Umbilical cord (tissue), 2 donors: ENCODE data around the gene DNASE1L1. TPM values are rescaled to one million over a fixed set of nuclear protein-coding genes. Genes with fewer than 3 reads are reported as not detected.

Source experiments
- DNase-seq: peaks from one replicate; pipeline ENCODE4 v3.0.0-alpha.2; 2015; ENCODE audit warnings: low spot score
- total RNA-seq: library from RNA; depleted of rRNA; stranded (reverse); fragments of >200 nt; gene quantifications from one replicate; pipeline ENCODE4 v1.2.3, GENCODE V29; 2014; ENCODE audit warnings: low replicate concordance; ENCODE audit not compliant: insufficient read depth

DNASE1L1 gene
- total RNA-seq, 1 donor from 2014 or later, result 27.7 TPM

DNA sequence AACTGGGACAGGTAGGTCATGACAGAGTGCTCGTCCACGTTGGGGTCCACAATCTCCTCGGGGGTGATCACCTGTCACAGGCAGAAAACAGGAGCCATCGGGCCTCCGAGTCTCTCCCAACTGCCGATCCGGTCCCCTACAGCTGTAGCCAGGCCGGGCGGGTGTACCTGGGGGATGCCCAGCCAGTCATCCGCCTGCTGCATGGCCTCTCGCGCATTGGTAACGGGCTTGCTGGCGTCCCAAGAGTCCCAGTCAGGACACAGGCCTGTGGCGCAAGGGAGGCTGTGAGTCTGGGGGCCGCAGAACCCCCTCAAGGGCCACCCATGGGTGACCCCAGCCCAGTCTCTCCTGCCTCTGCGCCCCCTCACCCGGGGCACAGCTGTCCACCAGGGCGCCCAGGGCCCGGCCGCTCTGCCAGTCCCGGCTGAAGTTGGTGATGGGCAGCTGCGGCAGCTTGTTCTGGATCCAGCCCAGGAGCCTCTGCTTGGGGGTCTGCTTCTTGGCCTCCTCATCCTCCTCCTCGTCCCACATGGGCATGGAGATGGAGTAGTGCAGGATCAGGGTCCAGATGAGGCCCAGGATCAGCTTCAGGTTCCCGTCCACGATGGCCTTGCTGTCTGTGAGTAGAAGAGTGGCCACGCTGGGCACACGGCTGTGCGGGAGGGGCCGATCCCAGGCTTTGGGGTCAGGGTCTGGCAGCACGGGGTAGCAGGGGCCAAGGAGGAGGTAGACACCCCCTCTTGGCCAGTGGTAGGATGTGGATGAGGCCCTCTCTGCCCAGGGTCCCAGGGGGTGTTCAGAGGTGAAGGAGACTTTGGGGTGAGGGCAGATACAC, 41.4 kb downstream of the DNASE1L1 start:
- no peak for DNase-seq

DNA sequence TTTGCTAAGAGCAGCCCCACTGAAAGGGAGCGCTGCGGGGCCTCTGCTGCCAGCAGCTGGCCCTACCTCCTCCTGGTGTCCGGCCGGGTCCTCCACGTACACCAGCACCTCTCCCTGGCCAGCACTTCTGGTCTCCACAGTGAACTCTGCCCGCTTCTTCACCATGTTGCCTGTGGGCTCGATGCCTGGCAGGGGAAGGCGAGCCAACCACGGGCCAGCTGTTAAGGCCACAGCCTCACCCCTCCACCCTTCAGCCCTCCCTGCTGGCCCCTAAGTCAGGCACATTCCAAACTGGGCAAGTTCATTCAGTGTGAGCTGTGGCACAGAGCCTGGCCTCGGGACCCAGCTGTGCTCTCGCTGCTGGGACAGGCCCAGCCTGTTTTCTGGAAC, 42.4 kb downstream of the DNASE1L1 start:
- DNase-seq, result no peak

DNA sequence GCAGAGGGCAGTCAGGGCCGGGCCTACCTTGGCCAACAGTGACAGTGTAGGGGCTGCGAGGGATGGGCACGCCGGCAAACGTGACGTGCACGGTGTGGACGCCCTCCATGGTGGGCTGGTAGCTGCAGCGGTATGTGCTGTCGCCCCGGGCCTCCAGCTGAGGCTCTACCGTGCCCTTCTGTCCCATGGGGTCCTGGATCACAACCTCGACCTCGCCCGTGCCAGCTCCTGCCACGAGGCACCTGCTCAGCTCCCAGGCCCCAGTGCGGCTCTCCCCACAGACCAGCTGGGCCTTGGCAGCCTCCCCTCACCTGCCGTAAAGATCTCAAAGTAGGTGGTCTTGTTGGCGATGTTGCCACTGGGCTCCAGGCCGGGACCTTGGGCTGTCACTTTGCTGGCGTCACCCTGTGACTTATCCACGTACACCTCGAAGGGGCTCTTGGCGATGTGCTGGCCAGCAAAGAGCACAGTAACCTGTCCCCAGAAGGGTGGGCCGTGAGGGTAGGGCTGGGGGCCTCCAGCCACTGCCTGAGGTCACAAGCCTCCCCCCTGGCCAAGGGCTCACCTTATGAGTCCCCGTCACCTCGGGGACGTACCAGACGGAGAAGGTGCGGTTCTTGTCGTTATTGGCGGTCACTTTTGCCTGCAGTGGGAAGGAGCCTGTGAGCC, 42.9 kb downstream of the DNASE1L1 start:
- no peak for DNase-seq

DNA sequence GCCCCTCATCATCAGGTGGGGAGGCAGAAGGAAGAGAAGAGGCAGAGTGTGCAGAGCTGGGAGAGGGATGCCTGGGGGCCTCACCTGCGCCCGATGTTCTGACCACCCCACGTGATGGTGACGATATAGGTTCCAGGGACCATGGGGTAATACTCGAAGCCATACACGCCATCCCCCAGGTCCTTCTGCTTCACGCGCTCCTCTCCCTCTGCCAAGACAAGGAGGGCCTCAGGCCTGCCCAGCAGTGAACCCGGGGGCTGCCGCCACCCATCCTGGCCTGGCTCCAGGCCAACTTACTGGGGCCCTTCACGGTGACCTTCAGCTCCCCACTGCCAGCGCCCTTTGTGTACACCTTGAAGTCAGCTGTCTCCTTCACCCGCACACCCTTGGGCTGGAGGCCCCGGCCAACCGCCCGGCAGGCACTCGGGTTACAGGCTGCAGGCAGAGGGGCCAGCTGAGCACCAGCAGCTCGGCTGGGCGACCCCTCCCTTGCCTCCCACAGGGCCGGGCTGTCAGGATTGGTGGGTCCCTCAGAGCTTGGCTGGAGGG, 43.9 kb downstream of the DNASE1L1 start:
- no peak for DNase-seq

DNA sequence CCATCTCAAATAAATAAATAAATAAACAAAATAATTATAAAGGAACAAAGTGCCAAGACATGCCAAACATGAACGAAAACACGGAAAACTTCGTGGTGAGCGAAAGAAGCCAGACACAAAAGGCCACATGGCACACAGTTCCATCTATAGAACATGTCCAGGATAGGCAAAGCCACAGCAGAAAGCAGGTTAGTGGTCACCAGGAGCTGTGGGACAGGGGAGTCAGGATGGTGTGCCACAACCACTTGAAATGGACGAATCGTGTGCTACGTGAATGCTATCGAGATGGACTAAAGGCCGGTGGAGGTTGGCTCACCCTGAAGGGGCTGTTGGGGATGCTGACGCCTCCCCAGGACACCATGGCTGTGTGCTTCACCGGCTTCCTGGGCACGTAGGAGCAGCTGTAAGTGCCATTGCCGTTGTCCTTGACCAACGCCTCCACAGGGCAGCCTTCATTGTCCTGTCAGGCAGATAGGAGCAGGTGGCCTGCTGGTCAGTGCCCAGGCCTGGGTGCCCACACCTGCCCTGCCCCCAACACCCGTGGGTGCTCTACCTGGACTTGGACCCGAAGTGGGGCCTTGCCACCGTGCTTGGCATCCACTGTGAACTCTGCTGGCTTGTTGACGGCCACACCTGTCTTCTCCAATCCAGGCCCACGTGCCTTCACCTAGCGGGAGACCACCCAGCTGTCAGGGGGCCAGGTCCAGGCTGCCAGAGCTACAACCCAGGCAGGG, 45.2 kb downstream of the DNASE1L1 start:
- DNase-seq, result no peak

DNA sequence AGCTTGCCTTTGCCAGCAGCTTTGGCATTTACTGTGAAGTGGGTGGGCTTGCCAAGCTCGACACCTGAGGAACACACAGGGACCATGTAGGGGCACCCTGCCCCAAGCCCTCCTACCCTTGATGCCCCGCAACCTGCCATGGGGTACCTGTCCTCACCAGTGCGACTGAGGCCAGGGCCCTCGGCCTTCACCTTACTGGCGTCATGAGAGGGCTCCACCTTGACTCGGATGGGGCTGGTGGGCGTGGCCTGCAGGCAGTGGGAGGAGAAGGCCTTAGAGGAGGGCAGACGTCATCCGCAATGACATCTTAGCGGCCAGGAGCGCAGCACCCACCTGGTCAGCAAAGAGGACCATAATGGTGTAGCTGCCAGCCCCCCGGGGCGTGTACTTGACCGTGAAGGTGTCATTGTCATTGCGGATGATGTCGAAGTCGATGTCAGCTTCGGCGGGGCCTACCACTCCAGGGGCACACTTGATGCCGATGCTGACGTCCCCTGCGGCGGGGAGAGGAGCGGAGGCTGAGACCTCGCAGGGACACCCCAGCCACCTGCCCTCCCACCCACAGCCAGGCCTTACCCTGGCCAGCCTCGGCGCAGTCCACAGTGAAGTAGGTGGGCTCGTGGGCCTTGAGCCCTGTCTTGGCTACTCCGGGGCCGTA, 46.8 kb downstream of the DNASE1L1 start:
- DNase-seq, result no peak

DNA sequence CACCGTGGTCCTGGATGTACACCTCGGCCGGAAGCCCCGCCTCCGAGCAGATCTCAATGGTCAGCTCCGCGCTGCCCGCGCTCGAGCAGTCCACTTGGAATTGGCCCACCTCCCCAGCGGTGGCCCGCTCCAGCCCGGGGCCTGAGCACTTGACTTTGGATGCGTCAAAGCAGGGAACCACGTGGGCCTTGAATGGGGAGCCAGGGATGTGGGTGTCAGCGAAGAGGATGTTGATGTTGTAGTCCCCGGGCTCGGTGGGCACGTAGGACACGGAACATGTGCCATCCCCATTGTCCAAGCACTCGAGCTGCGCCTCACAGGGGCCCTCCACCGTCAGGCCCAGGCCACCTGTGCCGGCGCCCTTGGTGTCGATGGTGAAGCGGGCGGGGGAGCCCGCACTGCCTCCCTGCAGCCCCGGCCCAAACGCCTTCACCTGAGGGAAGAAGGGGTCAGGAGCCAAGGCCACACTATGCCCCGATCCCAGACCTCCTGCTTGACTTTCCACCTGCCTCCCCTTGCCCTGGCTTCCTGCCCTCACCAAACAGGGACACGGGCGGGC, 48.8 kb downstream of the DNASE1L1 start:
- no peak for DNase-seq

DNA sequence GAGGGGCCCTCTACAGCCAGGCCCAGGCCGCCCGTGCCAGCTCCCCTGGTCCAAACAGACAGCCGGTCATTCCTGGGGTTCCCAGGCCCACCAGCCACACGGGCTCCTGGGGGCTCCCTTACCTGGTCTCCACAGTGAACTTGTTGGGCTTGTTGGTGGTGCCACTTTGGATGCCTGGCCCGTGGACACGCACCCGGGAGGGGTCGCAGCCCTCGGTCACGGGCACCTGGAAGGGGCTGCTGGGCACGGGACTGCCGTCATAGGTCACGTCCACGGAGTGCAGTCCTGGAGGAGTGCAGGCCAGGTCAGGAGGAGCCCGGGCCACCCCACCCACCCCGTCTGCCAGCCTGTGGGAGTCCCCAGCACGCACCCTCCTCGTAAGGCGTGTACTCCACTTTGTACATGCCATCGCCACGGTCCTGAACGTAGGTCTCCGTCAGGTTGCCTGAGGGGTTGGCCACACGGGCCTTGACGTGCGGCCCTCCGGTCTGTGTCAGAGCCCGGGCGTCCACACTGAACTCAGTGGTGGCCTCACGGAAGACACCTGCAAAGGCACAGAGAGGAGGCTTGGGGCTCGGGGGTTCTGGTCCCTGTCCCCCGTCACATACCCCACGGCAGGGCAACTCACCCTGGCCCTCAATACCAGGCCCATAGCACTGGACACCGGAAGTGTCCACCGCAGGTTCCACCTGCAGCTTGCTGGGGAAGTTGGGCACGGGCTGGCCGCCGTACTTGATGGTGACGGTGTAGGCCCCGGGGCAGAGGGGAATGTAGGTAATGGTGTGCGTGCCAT, 49.5 kb downstream of the DNASE1L1 start:
- DNase-seq, result no peak

DNA sequence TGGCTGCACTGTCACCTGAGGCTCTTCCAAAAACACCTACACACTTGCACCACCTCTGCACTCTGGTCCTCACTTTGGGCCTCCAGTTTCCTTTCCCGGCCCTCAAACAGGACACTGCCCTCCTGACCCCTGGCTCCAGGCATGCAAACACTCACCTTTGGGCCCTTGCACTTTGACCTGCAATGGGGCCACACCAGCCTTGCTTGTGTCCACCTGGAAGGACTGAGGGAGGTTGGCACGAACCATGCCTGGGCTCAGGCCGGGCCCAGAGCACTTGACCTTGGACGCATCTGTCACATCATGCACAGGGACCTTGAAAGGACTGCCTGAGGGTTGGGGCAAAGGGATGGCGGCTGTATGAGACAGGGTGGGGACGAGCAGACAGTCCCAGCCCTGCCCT, 50.2 kb downstream of the DNASE1L1 start:
- DNase-seq, result no peak

DNA sequence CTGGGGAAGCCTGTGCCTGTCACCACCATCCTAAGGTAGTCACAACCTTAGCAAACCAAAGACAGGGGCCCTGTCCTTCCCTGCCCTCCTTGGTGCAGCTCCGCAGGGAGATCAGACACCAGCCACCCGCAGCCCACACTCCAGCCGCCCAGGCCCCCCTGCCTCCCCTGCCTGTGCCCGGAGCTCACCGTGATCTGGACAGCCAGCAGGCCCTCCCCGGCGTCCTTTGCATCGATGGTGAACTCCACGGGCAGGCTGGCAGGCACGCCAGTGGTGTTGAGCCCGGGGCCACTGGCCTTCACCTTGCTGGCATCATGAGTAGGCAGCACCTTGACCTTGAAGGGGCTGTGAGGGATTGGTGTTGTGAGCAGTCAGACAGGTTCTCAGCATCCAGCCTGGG, 51.0 kb downstream of the DNASE1L1 start:
- no peak for DNase-seq

DNA sequence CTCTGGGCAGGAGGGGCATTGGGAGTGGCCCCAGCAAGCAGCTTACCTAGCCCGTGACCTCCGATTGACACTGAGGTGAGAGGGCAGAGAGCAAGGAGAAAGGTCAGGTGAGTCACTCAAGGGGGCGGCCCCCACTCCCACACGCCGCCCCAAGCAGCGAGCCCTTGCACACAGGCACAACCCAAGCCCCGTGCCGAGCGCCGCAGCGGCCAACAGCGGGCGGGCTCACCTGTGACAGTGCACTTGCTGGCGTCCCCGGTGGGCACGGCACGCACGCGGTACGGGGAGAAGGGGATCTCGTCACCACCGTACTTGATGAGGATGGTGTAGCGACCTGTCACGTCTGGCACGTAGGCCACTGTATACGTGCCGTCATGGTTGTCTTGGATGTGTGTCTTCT, 51.8 kb downstream of the DNASE1L1 start:
- DNase-seq, result no peak

DNA sequence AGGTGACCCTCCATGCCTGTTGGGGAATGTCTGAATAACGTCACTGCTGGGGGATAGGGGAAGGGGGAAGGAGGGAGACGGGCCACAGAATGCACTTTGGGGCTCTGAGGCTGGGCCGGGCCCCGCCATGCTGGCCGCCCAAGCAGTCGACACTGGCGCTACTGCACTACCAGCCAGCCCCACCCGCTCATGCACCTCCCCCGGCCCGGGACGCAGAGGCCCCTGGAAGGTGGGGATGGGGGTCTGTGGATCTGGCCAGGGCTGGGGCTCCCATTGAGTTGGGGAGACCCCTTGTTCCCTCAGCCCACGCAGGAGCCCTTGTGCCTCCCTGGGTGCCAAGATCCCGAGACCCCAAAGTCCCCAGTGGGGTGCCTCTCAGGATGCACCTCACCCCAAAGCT, 52.5 kb downstream of the DNASE1L1 start:
- DNase-seq, result no peak

DNA sequence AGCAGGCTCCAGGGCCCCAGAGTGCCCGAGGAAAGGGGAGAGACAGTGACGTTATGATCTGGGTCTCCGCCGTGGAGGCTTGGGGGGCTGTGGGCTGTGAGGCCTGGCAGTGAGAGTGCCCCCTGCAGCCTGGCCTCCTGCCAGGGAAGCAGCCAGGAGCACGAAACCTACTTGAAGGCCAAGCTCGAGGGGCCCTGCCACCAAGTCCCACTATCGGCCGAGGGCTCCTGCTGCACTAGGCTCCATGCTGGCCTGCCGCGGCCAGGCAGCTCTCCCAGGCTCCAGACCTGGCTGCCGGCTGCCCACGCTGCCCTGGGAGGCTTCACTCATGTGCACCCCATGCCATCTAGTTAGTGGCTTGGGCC, 53.3 kb downstream of the DNASE1L1 start:
- no peak for DNase-seq

DNA sequence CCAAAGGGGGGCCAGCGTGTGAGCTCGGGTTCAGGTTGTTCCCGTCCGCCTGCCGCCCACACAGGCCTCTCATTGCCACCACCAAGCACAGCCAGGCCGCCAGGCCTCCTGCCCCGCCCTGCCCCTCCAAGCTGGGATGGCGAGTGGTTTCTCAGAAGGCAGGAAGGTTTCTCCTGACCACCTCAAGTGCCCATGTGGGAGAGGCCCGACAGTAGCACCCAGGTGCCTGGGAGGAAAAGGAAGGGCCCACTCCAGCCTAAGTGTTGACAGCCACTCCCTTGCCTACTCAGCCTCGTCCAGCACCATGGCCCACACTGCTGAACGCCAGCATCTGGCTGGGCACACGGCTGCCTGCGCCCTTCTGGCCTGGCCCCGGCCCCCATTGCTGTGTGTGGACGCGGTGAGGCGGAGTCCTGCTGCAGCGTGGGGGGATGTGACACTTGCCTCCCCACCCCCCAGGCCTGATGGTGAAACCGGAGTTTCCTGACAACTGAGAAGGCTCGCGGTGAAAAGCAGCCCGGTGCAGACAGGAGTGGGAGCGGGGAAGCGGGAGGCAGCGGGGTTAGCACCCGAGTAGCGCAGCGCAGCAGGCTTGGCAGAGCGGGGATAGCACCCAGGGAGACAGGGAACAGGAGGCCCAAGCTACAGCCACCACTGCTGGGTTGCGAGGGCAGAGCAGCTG, 53.8 kb downstream of the DNASE1L1 start:
- no peak for DNase-seq

DNA sequence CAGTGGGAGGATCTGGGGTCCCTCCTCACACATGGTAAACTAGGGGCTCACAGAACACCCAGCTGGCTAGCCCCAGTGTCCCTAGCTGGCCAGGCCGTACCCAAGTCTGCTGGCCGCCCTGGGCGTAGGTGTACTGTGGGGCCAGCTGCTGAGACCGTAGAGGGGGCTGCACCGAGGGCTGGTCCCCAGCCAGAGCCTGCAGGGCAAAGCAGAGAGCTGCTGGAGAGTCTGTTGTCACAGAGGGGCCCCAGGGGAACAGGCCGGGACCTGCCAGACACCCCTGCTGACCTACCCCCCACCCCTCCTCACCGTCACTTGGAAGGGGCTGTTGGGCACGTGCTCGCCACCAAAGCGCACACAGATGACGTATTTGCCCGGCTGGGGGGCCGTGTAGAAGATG, 54.5 kb downstream of the DNASE1L1 start:
- no peak for DNase-seq

DNA sequence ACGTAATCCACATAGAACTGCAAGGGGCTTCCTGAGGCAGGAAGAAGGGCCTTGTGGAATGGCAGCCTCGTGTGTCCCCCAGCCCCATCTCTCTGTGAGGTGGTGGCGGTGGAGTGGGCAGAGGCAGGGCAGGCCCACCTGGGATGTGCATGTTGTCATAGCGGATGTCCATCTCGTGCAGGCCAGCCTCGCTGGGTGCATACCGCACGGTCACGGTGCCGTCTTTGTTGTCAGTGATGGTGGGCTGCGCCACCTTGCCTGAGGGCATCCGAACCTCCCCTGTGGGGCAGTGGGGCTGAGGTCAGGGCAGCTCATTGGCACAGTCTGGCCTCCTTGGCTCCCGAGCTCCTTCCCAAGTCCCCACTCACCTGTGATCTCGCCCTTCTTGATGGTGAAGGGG, 55.0 kb downstream of the DNASE1L1 start:
- no peak for DNase-seq

DNA sequence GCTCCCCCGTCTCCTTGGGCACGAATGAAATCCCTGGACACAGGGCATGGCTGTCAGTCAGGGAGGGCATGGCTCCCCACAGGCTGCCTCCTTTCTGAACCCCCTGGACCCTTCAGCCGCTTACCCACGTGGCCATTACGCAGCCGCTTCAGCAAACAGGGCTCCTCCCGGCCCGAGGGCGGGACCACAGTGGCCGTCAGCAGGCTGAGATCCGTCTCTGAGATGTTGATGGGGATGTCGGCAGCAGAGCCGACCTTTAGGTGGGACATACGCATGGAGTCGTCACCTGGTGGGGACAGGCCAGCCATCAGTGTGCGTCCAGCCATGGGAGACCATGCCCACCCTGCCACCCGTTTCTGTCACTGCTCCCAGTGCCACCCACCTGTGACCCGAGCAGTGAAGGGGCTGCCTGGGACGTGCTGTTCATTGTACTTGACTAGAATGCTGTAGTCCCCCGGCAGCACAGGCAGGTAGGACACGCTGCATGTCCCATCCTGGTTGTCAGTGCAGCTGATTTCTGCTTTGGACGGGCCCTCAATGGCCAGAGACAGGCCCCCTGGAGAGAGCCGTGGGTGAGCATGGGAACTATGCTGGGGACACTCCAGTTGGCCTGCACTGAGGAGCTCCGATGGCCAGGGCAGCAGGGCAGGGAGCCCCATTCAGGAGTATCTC, 55.7 kb downstream of the DNASE1L1 start:
- no peak for DNase-seq

DNA sequence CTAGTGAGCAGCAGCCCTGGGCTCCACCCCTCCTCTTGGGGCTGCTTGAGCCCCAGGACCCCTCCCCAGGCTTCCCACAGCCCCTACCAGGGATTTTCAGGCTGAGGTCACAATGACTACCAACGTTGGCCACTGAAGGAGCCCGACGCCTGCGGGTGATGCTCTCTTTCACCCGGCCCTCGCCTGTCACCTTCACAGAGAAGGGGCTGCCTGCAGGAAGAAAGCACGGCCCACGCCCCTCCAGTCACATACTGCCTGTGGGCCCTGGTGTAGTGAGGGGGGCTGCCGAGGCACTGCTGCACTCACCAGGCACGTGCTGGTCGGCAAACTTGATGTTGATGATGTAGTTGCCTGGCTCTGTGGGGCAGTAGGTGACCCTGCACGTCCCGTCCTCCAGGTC, 56.6 kb downstream of the DNASE1L1 start:
- no peak for DNase-seq

DNA sequence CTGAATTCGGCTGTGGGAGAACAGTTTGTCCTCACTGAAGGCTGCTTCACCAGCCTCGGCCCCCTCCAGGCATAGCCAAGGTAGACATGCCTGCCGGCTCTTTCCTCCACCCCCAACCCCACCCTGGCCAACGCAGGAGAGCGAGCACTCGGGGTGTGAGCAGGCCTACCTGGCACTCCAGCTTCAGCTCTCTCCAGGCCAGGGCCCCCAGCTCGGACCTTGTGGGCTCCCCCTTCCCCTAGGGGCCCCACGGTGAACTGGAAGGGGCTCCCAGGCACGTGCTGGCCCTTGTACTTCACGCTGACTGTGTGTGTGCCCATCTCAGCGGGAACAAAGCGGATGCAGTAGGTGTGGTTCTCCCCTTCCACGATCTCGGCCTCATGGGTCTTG, 57.0 kb downstream of the DNASE1L1 start:
- no peak for DNase-seq
